HK-2 (cell line): ENCODE results near the gene UFSP2.

Experiments used
- DNase-seq: peaks from one replicate; pipeline ENCODE4 v3.0.0-alpha.2; 2018; ENCODE audit not compliant: unreplicated experiment

The UFSP2 gene, protein sequence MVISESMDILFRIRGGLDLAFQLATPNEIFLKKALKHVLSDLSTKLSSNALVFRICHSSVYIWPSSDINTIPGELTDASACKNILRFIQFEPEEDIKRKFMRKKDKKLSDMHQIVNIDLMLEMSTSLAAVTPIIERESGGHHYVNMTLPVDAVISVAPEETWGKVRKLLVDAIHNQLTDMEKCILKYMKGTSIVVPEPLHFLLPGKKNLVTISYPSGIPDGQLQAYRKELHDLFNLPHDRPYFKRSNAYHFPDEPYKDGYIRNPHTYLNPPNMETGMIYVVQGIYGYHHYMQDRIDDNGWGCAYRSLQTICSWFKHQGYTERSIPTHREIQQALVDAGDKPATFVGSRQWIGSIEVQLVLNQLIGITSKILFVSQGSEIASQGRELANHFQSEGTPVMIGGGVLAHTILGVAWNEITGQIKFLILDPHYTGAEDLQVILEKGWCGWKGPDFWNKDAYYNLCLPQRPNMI

DNA sequence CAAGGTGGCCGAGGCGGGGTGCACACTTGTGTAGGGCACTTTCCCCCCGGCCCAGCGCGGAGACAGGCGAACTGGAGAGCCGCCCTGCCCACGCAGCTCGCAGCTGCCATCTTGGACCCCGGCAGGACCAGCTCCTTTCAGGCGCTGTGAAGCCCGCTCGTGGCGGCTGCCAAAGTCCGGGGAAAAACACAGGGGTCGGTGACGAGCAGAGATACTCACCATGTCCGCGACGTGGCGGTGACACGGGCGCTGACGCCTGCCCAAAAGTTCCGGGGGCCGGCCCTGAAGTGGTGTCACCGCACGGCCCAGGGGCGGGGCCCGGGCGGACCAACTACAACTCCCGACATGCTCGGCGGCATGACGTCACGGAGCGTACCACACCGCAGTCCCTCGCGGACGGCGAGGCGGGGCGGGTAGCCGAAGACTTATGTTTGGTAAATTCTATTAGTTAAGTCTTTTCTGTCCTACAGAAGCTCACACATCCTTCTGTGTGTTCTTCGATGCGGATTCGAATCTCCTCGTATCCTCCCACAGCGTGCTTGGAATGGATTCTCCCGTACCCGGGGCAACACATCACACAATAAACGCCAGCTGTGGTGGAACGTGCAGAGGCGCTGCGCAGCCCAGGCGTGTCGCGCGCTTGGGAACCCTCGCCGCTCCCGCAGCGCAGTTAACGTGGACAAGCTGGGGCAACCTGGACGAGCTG, at the start of gene UFSP2:
Gene UFSP2 (minus strand): TSS at position 318 of the 706 bp plus-strand sequence. CDS start 96 bp downstream, at position 222.
- peak; percentile 90 for DNase-seq

DNA sequence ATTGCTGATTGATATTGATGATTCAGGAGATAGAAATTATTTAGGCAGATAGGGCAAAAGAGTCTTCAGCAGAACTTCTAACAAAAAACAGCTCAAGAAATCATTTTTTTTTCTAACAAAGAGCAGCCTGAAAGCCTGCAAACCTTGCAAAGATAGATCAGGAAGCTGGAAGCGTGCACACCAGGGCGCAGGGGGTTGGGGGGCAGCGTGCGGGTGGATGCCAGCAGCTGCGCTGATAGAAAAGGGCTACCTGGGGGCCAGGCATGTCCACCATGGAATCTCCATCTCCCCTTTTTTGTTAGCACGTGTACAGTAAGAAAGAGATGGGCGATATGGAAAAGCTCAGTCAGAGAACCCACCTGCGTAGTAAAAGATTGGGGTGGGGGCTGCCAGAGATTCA, 47.5 kb upstream of the UFSP2 start:
- no peak for DNase-seq

DNA sequence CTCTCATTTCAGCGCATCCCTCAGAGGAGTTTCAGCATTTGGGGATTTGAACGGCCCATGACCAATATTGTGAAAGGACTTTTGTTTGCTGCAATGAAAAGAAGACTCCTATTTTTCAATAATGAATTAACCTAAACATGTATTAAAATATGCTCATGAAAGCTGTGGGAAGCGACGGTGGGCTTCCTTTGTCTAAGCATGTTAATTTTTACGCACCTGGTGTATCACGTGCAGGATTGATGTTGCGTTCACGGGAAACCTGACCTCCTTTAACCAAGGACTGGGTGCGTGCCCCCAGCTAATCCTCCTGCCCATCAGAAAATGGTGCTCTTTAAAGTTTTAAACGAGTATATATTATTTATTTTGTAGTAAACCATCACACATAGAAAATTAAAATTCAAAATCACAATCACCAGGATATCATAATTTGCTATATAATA, 46.4 kb upstream of the UFSP2 start:
- no peak for DNase-seq

DNA sequence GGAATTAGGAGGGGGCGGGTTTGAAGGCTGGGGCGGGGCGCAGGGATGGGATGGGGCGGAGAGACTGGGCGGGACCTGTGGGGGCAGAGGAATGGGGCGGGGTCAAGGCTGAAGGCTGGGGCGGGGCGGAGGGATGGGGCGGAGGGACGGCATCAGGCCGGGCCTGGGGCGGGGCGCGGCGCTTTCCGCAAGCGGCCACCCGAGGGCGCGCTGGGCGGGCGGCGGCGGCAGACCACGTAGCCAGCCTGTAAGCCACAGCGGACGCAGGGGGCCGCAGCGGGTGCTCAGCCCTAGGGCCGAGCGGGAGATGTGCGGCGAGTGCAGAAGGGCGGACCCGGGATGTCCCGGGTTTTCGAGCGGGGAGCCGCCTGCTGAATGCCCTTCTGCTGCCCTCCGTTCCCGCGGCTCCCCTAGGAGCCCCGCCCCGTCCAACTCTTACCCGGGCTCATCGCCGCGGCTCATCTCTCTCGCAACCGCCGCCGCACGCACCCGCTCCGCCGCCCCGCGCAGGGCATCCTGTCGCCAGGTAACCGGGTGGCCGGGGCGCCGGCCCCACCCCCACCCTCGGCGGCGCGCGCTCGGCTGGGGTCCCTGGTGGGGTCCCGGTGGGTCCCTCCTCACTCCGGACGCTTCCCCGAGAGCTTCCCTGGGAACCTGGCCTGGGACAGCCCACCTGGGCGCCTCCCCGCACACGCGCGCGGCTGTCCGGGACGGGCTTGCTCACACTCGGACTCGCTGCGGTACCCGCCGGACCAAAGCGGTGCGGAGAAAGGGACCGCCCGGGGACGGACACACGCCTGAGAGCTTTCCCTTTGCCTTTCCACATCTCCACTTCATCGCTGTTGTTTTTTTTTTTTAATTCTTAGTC, 45.7 kb upstream of the UFSP2 start, which contains the start of gene CCDC110:
Gene CCDC110 (minus strand): TSS at position 499 of the 868 bp plus-strand sequence. CDS start 50 bp downstream, at position 449.
- DNase-seq: peak; percentile 92

DNA sequence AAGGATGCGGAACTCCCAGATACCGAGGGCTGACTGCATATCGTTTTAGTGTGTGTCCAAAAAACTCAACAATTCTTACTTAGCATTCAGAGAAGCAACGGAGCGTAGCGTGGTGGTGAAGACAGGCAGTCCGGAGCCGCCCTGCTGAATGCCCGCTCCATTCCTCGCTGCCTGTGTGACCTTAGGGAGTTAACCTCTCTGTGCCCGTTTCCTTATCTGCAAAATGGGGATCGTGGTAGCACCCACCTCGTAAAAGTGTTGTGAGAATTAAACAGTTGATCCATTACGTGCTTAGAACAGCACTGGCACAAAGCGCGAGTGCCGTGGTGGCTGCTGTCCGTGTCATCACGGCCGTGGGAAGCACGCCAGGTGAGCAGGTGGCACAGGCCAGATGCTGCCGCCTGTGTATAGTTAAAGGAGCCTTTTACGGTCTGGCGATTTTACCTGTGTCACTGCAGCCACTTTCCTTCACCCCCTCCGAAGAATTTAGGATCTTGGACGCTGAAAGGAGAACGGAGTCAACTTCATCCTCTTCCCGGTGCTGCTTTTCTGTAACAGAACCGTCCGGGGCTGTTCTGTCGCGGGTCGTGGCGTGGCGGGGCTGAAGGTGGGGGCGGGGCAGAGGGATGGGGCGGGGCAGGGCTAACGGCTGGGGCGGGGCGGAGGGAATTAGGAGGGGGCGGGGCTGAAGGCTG, 44.9 kb upstream of the UFSP2 start:
- peak; percentile 30 for DNase-seq

DNA sequence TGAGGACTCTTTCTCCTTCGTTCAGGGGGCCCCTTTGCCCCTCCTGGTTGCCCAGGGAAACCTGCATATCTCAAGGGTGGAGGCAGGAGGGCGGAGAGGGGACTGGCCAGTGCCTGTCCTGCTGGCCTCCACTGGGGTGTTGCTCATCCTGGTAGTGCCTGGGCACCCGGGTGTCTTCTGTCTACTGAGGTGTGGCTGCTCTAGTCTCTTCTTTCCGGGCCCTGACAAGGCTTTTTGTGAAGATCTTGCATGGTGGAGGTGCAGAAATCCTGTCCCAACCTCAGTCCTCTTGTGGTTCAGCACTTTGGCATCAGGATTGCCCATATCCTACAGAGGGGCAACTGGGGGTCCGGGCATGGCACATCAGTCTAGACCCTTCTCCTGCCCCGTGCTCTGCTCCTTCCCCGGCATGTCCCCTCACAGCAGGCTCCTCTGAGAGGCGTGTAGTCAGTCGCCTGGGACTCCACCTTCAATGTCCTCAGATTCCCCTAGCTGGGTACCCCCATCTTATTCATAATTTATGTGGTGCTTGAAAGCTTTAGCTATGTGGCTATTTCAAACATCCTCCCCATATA, 43.9 kb upstream of the UFSP2 start:
- no peak for DNase-seq

DNA sequence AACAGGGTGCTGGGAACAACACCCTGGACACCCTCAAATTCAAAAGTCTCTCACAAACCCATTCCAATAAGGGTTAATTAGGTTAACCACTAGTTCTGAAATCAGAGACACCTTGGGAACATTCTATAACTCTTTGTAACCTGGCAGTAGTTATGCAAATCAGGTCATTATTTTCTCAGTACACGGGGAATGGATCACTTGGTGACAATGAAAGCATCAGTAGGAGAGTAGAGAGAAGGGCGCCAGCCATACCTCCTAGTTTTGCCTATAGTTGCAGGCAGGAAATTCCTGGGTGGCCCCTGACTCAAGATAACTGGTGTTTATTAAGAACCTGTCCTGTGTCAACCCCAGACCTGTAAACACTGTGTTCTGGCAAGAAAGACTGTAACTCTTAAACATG, 43.2 kb upstream of the UFSP2 start:
- DNase-seq: no peak

DNA sequence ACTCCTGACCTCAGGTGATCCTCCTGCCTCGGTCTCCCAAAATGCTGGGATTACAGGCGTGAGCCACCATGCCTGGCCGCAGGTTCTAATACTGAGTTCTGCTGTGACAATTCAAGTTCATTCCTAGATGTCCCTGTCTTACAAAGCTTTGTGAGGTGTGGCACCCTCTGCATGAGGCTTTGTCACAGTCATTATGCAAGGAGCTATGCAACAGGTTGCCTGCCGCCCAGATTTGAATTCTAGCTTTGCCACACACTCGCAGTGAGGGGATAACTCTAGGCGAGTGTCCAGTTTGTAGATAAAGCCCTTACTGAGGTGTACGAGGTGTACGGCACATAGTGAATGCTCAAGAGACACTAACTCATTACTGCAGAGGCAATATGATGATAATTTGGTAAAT, 42.2 kb upstream of the UFSP2 start:
- DNase-seq: no peak

DNA sequence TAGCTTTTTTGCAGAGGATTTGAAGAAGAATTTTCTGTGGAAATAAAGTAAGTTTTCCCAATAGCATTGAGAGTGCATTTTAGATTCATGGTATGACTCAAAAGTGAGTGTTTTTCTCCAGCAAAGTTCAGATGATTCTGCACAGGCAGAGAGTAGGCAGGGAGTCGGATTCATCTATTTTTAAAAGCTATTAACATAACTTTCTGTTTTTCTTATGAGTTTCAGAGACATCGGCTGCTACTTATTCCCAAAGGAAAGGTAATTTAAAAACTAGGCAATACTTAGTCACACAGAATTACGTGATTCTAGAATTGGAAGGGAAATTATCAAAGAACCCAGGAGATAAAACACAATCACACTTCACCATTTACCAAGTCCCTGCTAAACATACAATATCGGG, 41.3 kb upstream of the UFSP2 start:
- DNase-seq: no peak

DNA sequence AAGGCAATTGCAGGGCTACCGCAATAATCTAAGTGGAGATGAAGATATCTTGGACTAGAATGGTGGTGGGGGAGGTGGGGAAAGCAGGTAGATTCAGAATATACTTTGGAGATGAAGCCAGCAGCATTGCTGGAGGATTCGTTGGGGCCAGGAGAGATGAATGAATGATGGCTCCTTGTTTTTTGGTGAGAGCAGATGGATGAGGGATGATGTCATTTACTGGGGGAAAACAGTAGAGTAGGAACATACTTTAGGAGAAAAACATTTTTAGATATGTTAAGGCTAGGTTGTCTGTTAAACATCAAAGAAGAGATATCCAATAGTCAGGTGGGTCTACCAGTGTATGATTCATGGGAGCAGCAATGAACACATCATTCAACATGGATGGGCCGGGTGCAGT, 39.9 kb upstream of the UFSP2 start:
- DNase-seq: no peak

DNA sequence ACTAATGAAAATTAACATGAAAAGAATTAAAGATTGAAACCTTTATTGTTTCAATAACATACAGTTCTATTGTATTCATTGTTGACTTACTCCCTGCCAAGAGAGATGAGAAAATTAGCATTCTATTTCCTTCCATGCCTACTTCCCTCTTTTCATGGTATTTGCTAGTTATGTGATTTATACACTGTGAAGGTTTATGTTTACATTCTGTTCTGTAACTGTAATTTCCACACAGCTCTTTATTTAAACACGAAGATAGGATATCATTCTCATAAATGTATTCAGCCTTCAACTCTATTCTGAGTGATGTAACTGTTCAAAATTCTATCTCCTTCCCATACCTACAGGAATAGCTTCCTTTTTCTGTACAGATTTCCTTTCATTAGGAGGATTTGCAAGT, 39.1 kb upstream of the UFSP2 start:
- DNase-seq: no peak

DNA sequence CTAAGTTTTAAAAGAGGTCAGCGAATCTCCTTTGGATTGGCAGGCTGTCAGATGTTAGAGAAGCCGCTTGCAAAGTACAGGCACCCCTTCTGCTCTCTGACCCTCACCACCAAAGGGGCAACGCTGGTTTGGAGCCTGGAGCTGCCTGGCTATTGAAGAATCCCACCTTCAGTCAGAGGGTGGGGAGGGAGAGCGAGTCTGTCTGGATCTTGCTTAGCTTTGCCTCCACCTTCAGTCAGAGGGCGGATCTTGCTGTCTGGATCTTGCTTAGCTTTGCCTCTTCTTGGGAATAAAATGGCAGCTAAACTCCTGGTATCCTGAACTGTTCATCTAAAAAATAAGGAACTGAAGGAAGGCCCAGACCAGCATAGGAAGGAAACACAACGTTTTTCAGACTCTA, 38.4 kb upstream of the UFSP2 start:
- DNase-seq: no peak

DNA sequence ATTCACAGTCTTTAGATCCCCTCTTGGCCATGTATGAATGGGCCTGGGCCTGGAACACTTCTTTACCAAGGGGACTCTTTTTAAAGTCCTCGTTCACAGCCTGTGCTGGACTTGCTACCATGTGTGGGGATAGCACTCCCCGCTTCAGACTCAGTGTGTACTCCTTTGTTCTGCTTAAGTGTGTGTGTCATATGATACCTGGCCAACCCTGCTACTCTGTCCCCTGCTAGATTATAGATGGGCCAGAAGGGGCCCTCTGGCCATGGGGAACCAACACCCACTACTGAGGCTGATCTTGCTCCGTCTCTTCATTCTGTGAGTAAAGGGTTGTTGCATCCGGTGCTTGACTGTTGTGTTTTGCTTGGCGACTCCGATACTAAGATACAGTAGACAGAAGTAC, 37.8 kb upstream of the UFSP2 start:
- no peak for DNase-seq

DNA sequence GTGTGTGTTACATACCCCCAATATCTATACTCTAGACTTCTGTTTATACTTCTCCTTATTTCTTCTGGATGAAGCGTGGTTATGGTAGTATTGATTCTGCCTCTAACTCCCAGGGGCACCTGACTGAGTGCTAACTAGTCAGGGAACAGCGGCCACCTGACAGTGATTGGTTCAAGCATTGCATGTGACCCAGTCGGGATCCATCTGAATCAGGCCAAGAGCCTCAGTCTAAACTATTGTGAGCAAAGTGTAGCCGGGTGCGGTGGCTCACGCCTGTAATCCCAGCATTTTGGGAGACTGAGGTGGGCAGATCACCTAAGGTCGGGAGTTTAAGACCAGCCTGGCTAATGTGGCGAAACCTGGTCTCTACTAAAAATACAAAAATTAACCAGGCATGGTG, 35.8 kb upstream of the UFSP2 start:
- DNase-seq: no peak

DNA sequence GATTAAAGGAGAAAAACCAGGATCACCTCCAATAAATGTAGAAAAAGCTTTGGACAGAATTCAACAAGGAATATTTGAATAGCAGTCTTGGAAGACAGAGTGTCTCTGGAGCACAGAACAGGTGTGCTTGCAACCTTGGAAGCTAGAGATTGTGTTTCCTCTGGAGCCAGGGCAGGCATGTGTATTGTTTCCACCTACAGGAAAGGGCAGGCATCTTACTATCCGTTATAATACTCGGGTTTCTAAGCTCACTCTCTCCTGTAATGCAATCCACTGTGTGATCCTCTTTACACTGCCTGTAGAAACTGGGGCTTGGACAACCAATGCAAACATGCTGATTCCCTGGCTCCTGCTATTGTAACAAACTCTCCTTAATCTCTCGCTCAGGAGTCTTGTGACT, 31.4 kb upstream of the UFSP2 start:
- no peak for DNase-seq

DNA sequence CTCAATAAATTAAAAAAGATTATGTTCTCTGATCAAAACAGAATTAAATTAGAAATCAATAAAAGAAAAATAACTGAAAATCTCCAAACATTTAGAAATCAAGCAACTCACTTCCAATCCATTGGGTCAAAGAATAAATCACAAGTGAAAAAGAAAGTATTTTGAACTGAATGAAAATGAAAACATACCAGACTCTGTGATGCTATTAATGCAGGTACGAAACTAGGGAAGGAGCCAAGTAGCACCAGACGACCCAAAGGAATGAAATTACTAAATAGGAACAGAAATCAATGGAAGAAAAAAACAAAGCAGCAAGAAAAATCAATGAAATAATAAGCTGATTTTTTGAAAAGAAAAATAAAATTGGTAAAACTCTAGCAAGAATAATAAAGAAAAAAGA, 30.4 kb upstream of the UFSP2 start:
- no peak for DNase-seq

DNA sequence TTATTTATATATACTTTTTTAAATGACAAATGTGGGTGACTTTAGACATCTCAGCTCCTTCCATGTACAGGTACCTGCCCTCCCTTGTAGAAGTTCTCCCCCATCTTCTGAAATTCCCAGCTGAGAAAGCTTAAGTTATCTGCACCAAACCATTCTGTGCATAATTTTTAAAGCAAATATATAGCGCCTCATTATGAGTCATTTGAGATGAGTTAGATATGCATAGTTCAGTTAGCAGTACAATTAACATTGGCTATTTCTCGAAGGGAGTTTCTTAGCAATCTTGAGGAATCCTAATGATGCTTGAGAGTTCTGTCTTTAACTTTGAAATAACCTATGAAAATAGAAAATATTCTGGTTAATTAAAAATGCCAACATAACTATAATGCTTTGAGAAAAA, 19.4 kb upstream of the UFSP2 start:
- DNase-seq: no peak

DNA sequence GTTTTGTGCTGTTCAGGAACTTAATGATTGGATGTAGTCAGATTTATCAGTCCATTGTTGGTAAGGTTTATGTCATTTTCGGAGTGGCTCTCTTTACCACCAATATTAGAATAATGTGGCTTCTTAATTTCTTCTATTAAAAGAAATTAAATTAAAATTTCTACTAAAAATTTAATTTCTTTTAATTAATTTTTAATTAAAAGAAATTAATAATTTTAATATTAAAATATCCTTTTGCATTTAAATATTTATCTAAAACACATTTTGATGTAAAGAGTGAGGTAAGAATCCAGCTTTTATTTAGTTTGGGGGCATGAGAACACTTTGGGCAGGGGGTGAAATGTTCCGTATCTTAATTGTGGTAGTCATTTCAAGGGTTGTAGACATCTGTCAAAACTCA, 15.7 kb upstream of the UFSP2 start:
- DNase-seq: no peak

DNA sequence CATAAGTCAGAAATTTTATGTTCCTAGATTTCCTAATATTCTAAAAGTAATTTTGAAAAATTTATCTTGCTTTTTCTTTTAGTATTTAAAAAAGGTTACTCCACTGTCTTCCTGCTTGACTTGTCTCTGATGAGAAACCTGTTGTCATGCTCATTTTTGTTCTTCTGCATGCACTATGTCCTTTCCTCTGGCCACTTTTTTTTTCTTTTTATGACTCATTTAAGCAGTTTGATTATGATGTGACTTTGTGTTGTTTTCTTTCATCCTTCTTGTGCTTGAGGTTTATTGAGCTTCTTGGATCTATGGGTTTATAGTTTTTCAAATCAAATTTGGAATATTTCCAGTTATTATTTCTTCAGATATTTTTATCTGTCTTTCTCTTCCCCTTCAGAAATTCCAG, 12.0 kb upstream of the UFSP2 start:
- no peak for DNase-seq

DNA sequence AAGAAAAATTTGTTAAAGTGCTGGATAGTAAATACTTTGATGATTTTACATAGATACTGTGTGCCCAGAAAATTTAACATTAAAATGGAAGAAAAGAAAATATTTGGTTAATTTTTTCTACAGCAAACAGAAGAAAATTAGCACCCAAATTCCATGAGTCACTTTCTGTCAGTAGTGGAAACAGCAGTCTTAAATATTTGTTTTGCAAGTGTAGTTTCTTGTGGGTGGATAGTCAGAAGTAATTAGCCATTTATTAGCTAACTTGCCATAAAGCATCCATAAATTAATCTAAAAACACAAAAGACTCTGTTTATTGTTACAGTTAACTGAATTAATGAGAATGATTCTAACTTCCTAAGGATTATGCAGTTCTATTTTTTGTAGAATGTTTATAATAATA, 9.7 kb upstream of the UFSP2 start:
- DNase-seq: no peak

DNA sequence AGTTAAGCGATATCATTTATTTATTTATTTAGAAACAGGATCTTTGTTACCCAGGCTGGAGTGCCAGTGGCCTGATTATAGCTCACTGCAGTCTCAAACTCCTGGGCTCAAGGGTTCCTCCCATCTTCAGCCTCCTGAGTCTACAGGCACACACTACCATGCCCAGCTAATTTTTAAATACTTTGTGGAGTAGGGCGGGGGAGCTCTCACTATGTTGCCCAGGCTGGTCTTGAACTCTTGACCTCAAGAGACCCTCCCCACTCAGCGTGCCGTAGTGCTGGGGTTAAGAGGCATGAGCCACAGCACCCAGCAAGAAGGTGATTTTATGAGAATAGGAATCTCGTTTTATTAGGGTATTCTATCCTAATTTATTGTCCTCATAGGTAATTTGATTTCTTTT, 3.9 kb upstream of the UFSP2 start:
- DNase-seq: no peak
